CMK (cell line): Measurements from ENCODE around the gene PODNL1.
"Not testable (repeated sequence)": the region's sequence is repeated elsewhere in the genome, so short reads cannot be mapped to it uniquely, and the experiment has no call there.

ENCODE experiments used
- DNase-seq: peaks from one replicate; pipeline ENCODE4 v3.0.0-alpha.2; 2010; ENCODE audit warnings: low read depth

Gene PODNL1

GRCh38 chr19:13926010-13926409 lies 12.2 kb downstream of the PODNL1 start:
- DNase-seq: no peak

GRCh38 chr19:13923194-13923987 lies 14.8 kb downstream of the PODNL1 start:
- DNase-seq: no peak

GRCh38 chr19:13922118-13922517 lies 16.1 kb downstream of the PODNL1 start:
- not testable (repeated sequence) for DNase-seq

GRCh38 chr19:13920940-13921747 lies 17.1 kb downstream of the PODNL1 start:
- peak; percentile 65 for DNase-seq

- DNase-seq: no peak
These were observed 17.7 kb downstream of the PODNL1 start for GRCh38 chr19:13920524-13920923.

- DNase-seq: no peak
These were observed 19.3 kb downstream of the PODNL1 start for GRCh38 chr19:13918726-13919411.

GRCh38 chr19:13917888-13918406 lies 20.3 kb downstream of the PODNL1 start:
- no peak for DNase-seq

GRCh38 chr19:13914777-13915176 lies 23.4 kb downstream of the PODNL1 start:
- no peak for DNase-seq

GRCh38 chr19:13913352-13913751 lies 24.9 kb downstream of the PODNL1 start:
- DNase-seq: no peak

GRCh38 chr19:13909430-13909829 lies 28.8 kb downstream of the PODNL1 start:
- DNase-seq: no peak

- no peak for DNase-seq
These were observed 29.5 kb downstream of the PODNL1 start for GRCh38 chr19:13908674-13909073.

- no peak for DNase-seq
These were observed 31.3 kb downstream of the PODNL1 start for GRCh38 chr19:13906910-13907309.

- no peak for DNase-seq
These were observed 31.7 kb downstream of the PODNL1 start for GRCh38 chr19:13906521-13906904.

GRCh38 chr19:13905634-13906520 lies 32.3 kb downstream of the PODNL1 start, which contains the start of the genes BRME1 and CC2D1A:
Gene BRME1 (minus strand): TSS chr19:13906117. CDS start chr19:13904892, 1,225 bp downstream.
Gene CC2D1A (plus strand): TSS chr19:13906201. CDS start chr19:13906442, 241 bp downstream.
- DNase-seq: peak; percentile 81

GRCh38 chr19:13902993-13903555 lies 35.1 kb downstream of the PODNL1 start:
- no peak for DNase-seq

- DNase-seq: no peak
These were observed 38.2 kb downstream of the PODNL1 start for GRCh38 chr19:13899912-13900584.

- no peak for DNase-seq
These were observed 38.8 kb downstream of the PODNL1 start for GRCh38 chr19:13899393-13899792.

- no peak for DNase-seq
These were observed 42.0 kb downstream of the PODNL1 start for GRCh38 chr19:13896227-13896626.

- DNase-seq: no peak
These were observed 43.7 kb downstream of the PODNL1 start for GRCh38 chr19:13894552-13894951.

GRCh38 chr19:13892870-13893269 lies 45.3 kb downstream of the PODNL1 start:
- no peak for DNase-seq
